ENCODE results near the gene LTC4S. TPM values are rescaled to one million over a fixed set of nuclear protein-coding genes. Genes with fewer than 3 reads are reported as not detected.

The LTC4S gene
- total RNA-seq, 1 experiment from 2014 or later, result 2.6 TPM

DNA sequence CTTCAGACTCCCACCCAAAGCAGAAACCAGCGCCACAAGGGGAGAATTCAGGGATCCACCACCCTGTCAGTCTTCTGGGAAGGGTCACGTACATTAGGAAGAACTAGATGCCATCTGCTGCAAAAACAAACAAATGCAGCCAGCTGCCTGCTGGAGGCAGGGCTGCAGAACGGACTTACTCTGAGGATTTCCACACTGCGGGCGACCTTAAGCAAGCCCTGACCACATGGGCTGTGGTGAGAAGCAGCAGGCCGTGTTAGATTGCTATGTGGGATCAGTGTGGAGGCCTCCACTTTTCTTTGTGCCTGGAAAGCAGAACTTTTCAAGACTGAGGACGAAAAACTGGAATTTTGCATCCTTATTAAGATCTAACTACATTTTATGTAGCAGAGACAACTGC lies 13.4 kb upstream of the LTC4S start (continued):
- TF ChIP-seq, protein P1, sequence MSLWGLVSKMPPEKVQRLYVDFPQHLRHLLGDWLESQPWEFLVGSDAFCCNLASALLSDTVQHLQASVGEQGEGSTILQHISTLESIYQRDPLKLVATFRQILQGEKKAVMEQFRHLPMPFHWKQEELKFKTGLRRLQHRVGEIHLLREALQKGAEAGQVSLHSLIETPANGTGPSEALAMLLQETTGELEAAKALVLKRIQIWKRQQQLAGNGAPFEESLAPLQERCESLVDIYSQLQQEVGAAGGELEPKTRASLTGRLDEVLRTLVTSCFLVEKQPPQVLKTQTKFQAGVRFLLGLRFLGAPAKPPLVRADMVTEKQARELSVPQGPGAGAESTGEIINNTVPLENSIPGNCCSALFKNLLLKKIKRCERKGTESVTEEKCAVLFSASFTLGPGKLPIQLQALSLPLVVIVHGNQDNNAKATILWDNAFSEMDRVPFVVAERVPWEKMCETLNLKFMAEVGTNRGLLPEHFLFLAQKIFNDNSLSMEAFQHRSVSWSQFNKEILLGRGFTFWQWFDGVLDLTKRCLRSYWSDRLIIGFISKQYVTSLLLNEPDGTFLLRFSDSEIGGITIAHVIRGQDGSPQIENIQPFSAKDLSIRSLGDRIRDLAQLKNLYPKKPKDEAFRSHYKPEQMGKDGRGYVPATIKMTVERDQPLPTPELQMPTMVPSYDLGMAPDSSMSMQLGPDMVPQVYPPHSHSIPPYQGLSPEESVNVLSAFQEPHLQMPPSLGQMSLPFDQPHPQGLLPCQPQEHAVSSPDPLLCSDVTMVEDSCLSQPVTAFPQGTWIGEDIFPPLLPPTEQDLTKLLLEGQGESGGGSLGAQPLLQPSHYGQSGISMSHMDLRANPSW (CRISPR knock-in tag; conservative IDR thresholded peaks at IDR 0.05; ENCODE audit: low read depth), result no peak
- TF ChIP-seq, protein P2, sequence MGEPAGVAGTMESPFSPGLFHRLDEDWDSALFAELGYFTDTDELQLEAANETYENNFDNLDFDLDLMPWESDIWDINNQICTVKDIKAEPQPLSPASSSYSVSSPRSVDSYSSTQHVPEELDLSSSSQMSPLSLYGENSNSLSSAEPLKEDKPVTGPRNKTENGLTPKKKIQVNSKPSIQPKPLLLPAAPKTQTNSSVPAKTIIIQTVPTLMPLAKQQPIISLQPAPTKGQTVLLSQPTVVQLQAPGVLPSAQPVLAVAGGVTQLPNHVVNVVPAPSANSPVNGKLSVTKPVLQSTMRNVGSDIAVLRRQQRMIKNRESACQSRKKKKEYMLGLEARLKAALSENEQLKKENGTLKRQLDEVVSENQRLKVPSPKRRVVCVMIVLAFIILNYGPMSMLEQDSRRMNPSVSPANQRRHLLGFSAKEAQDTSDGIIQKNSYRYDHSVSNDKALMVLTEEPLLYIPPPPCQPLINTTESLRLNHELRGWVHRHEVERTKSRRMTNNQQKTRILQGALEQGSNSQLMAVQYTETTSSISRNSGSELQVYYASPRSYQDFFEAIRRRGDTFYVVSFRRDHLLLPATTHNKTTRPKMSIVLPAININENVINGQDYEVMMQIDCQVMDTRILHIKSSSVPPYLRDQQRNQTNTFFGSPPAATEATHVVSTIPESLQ (CRISPR knock-in tag; IDR thresholded peaks at IDR 0.05), result no peak
- TF ChIP-seq, protein P3, sequence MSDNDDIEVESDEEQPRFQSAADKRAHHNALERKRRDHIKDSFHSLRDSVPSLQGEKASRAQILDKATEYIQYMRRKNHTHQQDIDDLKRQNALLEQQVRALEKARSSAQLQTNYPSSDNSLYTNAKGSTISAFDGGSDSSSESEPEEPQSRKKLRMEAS (CRISPR knock-in tag; IDR thresholded peaks at IDR 0.05), result no peak
- TF ChIP-seq ZNF138 (CRISPR knock-in tag; conservative IDR thresholded peaks at IDR 0.05) (no peak), ELF4 (CRISPR knock-in tag; IDR thresholded peaks at IDR 0.05; ENCODE audit: low read depth) (no peak), RELA (CRISPR knock-in tag; IDR thresholded peaks at IDR 0.05; ENCODE audit: borderline replicate concordance) (no peak), CBFB (CRISPR knock-in tag; IDR thresholded peaks at IDR 0.05; ENCODE audit: low read depth) (no peak)
- TF ChIP-seq, protein P4, sequence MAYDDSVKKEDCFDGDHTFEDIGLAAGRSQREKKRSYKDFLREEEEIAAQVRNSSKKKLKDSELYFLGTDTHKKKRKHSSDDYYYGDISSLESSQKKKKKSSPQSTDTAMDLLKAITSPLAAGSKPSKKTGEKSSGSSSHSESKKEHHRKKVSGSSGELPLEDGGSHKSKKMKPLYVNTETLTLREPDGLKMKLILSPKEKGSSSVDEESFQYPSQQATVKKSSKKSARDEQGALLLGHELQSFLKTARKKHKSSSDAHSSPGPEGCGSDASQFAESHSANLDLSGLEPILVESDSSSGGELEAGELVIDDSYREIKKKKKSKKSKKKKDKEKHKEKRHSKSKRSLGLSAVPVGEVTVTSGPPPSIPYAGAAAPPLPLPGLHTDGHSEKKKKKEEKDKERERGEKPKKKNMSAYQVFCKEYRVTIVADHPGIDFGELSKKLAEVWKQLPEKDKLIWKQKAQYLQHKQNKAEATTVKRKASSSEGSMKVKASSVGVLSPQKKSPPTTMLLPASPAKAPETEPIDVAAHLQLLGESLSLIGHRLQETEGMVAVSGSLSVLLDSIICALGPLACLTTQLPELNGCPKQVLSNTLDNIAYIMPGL (CRISPR knock-in tag; IDR thresholded peaks at IDR 0.05), result no peak
- TF ChIP-seq, protein P5, sequence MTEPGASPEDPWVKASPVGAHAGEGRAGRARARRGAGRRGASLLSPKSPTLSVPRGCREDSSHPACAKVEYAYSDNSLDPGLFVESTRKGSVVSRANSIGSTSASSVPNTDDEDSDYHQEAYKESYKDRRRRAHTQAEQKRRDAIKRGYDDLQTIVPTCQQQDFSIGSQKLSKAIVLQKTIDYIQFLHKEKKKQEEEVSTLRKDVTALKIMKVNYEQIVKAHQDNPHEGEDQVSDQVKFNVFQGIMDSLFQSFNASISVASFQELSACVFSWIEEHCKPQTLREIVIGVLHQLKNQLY (CRISPR knock-in tag; IDR thresholded peaks at IDR 0.05), result no peak

DNA sequence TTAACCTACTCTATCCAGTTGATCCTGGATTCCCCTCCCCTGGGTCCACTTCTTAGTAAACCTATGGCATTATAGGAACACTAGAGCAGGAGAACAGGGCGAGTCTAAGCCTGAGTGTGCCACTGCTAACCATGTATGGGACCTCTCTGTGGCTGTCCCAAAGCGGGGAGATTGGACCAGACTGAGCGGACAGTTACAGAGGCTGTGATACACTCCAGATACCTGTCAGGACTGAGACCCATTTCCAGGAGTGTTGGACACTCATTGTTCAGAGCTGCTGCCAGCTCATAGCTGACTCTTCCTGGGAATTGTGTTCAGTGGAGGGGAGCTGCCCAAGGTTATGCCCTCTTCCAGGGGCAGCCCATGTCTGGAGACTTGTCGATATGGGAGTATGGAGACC lies 11.9 kb upstream of the LTC4S start:
- ChIA-PET CTCF (interaction anchor here (0.9 to 2.2 kb wide), 3 partner anchors 13 to 209 kb away, joined by 4 to 7 read pairs (median 4); no protein-coding TSS in a partner anchor), POLR2A (no interaction called here)
- Mint-ChIP-seq H3K27ac (no peak overlapping the region), H3K9me3 (peaks cover 3% of the 10 kb centered on the region; the same call in 1 of the 2 replicates), H3K27me3 (ENCODE audit: low read depth) (no peaks in the 10 kb centered on the region), H3K36me3 (peaks cover 19% of the 10 kb centered on the region), H3K4me3 (no peak overlapping the region), H3K4me1 (no peaks in the 10 kb centered on the region)
- TF ChIP-seq MXD4 (CRISPR knock-in tag; IDR thresholded peaks at IDR 0.05; ENCODE audit: borderline replicate concordance) (no peak), NR1H2 (CRISPR knock-in tag; IDR thresholded peaks at IDR 0.05) (no peak), ESRRA (CRISPR knock-in tag; IDR thresholded peaks at IDR 0.05; ENCODE audit: borderline replicate concordance) (no peak)
- ATAC-seq (no peak), DNase-seq (ENCODE audit: low spot score) (no peak)

DNA sequence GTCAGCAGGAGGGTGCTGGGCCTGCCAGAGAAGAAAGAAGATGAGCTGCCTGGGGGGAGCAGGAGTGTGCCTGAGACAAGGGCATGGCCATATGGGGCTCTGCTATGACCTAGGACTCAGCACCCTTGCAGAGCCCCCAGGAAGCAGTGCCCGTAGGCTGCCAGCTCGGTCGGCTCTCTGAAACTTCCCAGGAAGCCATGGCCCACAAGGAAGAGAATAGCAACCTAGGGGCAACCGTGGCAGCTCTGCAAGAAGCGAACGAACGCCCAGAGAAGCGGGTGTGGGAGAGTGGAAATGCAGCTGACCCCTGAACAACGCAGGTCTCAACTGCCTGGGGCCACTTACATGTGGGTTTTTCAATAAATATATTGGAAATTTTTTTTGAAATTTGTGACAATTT lies 10.7 kb upstream of the LTC4S start:
- POLR2A ChIA-PET, result no interaction called here
- no peak overlapping the region for H3K27ac Mint-ChIP-seq
- no peak for TF ChIP-seq ZNF138 (CRISPR knock-in tag; conservative IDR thresholded peaks at IDR 0.05)
- no peak for TF ChIP-seq TEAD1 (CRISPR knock-in tag; IDR thresholded peaks at IDR 0.05)
- TF ChIP-seq SMAD4 (CRISPR knock-in tag; IDR thresholded peaks at IDR 0.05), result no peak
- TF ChIP-seq, protein P6, sequence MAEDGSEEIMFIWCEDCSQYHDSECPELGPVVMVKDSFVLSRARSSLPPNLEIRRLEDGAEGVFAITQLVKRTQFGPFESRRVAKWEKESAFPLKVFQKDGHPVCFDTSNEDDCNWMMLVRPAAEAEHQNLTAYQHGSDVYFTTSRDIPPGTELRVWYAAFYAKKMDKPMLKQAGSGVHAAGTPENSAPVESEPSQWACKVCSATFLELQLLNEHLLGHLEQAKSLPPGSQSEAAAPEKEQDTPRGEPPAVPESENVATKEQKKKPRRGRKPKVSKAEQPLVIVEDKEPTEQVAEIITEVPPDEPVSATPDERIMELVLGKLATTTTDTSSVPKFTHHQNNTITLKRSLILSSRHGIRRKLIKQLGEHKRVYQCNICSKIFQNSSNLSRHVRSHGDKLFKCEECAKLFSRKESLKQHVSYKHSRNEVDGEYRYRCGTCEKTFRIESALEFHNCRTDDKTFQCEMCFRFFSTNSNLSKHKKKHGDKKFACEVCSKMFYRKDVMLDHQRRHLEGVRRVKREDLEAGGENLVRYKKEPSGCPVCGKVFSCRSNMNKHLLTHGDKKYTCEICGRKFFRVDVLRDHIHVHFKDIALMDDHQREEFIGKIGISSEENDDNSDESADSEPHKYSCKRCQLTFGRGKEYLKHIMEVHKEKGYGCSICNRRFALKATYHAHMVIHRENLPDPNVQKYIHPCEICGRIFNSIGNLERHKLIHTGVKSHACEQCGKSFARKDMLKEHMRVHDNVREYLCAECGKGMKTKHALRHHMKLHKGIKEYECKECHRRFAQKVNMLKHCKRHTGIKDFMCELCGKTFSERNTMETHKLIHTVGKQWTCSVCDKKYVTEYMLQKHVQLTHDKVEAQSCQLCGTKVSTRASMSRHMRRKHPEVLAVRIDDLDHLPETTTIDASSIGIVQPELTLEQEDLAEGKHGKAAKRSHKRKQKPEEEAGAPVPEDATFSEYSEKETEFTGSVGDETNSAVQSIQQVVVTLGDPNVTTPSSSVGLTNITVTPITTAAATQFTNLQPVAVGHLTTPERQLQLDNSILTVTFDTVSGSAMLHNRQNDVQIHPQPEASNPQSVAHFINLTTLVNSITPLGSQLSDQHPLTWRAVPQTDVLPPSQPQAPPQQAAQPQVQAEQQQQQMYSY (CRISPR knock-in tag; IDR thresholded peaks at IDR 0.05), result no peak
- TF ChIP-seq JUN (CRISPR knock-in tag; IDR thresholded peaks at IDR 0.05), result no peak
- TF ChIP-seq, protein P7, sequence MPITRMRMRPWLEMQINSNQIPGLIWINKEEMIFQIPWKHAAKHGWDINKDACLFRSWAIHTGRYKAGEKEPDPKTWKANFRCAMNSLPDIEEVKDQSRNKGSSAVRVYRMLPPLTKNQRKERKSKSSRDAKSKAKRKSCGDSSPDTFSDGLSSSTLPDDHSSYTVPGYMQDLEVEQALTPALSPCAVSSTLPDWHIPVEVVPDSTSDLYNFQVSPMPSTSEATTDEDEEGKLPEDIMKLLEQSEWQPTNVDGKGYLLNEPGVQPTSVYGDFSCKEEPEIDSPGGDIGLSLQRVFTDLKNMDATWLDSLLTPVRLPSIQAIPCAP (CRISPR knock-in tag; IDR thresholded peaks at IDR 0.05), result no peak
- no peak for TF ChIP-seq HMGA2 (CRISPR knock-in tag; IDR thresholded peaks at IDR 0.05)
- TF ChIP-seq ZNF121 (CRISPR knock-in tag; IDR thresholded peaks at IDR 0.05), result no peak

More for the DNA sequence above, 10.7 kb upstream of the LTC4S start:
- Mint-ChIP-seq H3K4me3 (no peak overlapping the region), H3K27me3 (ENCODE audit: low read depth) (no peaks in the 10 kb centered on the region), H3K36me3 (peaks cover 15% of the 10 kb centered on the region), H3K9me3 (peaks cover 3% of the 10 kb centered on the region; the same call in 1 of the 2 replicates), H3K4me1 (no peaks in the 10 kb centered on the region)
- DNase-seq (ENCODE audit: low spot score), result no peak
- ATAC-seq, result no peak; the same call in 1 of the 2 replicates
- CTCF ChIA-PET, result interaction anchor here (2.0 kb wide), 1 partner anchor 21 kb away, joined by 9 read pairs; no protein-coding TSS in a partner anchor
